Gastrocnemius medialis (tissue), 4 donors: ENCODE measurements around the gene PDLIM4.

ENCODE experiments used
- POLR2A ChIP-seq, 2 donors: fragments of 450-650 bp; IDR thresholded peaks; one replicate each; pipeline ENCODE4 v1.6.1; 2017; ENCODE audit warnings: antibody characterized with exemption in 2 of 2, mild to moderate bottlenecking in 2 of 2, moderate library complexity in 2 of 2
- TF ChIP-seq, protein P1 (sequence below), 5 experiments: fragments of 450-650 bp in 3 of 5; fragments of 200-600 bp in 2 of 5; sonication (generic) in 2 of 5; IDR thresholded peaks in 4 of 5; conservative IDR thresholded peaks in 1 of 5; 1 replicate in 4 of 5; 2 replicates in 1 of 5; pipeline ENCODE4 v1.5.1; 2016 to 2019; ENCODE audit warnings: antibody characterized with exemption in 5 of 5, mild to moderate bottlenecking in 3 of 5, moderate library complexity in 3 of 5

DNA sequence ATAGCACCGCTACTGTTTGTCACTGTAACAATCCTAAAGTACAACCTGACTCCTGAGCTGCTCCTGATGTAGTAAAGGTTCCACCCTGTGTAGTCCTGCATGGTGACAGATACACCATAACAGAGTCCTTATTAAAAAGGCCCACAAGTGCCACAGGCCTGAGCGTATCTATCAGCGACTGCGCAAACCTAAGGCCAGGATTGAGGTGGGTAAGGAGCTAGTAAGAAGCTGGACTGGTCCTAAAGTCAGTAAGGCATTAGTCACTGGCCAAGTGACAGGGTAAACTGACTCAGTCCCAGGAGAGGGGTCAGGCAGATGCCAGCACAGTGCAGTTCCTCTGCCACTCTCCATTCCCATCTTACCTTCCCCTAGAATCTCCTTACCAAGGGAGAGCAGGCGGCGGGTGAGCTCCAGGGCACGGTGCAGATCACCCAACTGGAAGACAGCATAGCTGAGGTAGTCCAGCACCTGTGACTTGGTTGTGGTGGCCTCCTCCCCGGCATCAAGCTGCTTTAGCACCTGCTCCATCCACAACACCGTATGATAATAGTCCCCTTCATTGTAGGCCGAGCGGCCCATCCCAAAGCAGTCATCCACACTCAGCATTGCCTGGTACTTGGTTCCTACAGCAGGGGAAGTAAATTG is 47.5 kb upstream of the PDLIM4 start:
- TF ChIP-seq, protein P1, sequence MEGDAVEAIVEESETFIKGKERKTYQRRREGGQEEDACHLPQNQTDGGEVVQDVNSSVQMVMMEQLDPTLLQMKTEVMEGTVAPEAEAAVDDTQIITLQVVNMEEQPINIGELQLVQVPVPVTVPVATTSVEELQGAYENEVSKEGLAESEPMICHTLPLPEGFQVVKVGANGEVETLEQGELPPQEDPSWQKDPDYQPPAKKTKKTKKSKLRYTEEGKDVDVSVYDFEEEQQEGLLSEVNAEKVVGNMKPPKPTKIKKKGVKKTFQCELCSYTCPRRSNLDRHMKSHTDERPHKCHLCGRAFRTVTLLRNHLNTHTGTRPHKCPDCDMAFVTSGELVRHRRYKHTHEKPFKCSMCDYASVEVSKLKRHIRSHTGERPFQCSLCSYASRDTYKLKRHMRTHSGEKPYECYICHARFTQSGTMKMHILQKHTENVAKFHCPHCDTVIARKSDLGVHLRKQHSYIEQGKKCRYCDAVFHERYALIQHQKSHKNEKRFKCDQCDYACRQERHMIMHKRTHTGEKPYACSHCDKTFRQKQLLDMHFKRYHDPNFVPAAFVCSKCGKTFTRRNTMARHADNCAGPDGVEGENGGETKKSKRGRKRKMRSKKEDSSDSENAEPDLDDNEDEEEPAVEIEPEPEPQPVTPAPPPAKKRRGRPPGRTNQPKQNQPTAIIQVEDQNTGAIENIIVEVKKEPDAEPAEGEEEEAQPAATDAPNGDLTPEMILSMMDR (IDR thresholded peaks at IDR 0.05 in 4 of 5, conservative IDR thresholded peaks at IDR 0.05 in 1 of 5): no peak
- TF ChIP-seq POLR2A (IDR thresholded peaks at IDR 0.05): no peak
